SK-N-SH (cell line): ENCODE data around the gene OTUD7B. TPM values are rescaled to one million over a fixed set of nuclear protein-coding genes. Genes with fewer than 3 reads are reported as not detected.
A peak's percentile ranks its signal among the peaks of the same experiment; 100 is the strongest.

Experiments used
- CTCF ChIA-PET: fragments of 300-600, 350-600 bp; formaldehyde crosslinking; extraction: SDS; loops from one replicate; lab custom pipeline; 2021; lab: Yijun Ruan, JAX
- POLR2A ChIA-PET: fragments of 350-600 bp; sonication (Branson Sonifier 250); formaldehyde crosslinking; extraction: SDS; loops from one replicate; lab custom pipeline; 2020; ENCODE audit warnings: antibody characterized with exemption, inconsistent platforms; lab: Yijun Ruan, JAX
- DNase-seq: peaks from one replicate; pipeline ENCODE4 v3.0.0; 2012
- H2AFZ ChIP-seq: fragments of 200-600 bp; sonication (generic); 2 replicates; pipeline ENCODE4 v1.8.1; 2016; ENCODE audit warnings: antibody characterized with exemption, mild to moderate bottlenecking, low read depth
- H3F3A ChIP-seq: fragments of 200-600 bp; sonication (generic); replicated peaks from 2 replicates; pipeline ENCODE3; 2016; ENCODE audit warnings: antibody characterized with exemption, mild to moderate bottlenecking; ENCODE audit not compliant: insufficient read depth
- H3K27ac ChIP-seq, 2 experiments: fragments of 200-500 bp in 1 of 2; fragments of 200-600 bp in 1 of 2; sonication (Bioruptor generic) in 1 of 2; sonication (generic), shearing (Covaris generic) in 1 of 2; 2 replicates each; pipeline versions ENCODE4 v1.5.1 to v1.6.1; 2014 to 2016; ENCODE audit warnings: low read depth in 2 of 2, inconsistent platforms in 1 of 2, low read length in 1 of 2, mild to moderate bottlenecking in 1 of 2, mixed read lengths in 1 of 2
- H3K27me3 ChIP-seq: fragments of 200-600 bp; sonication (generic), shearing (Covaris generic); 2 replicates; pipeline ENCODE4 v1.6.1; 2016; ENCODE audit warnings: mixed run types; ENCODE audit not compliant: insufficient read depth
- H3K36me3 ChIP-seq, 2 experiments: fragments of 200-500 bp in 1 of 2; fragments of 200-600 bp in 1 of 2; sonication (Bioruptor generic) in 1 of 2; sonication (generic) in 1 of 2; replicated peaks in 1 of 2; 2 replicates each; pipeline versions ENCODE3 to v1.5.1; 2014 to 2016; ENCODE audit warnings: low read length in 1 of 2, mild to moderate bottlenecking in 1 of 2; ENCODE audit not compliant: insufficient read depth in 2 of 2, control insufficient read depth in 1 of 2
- H3K4me1 ChIP-seq, 2 experiments: fragments of 200-500 bp in 1 of 2; fragments of 200-600 bp in 1 of 2; sonication (Bioruptor generic) in 1 of 2; sonication (generic), shearing (Covaris generic) in 1 of 2; 2 replicates each; pipeline versions ENCODE4 v1.5.1 to v1.6.1; 2014 to 2016; ENCODE audit warnings: low read depth in 1 of 2, low read length in 1 of 2, mixed run types in 1 of 2; ENCODE audit not compliant: insufficient read depth in 2 of 2, control insufficient read depth in 1 of 2
- H3K4me2 ChIP-seq: fragments of 200-600 bp; sonication (generic), shearing (Covaris generic); 2 replicates; pipeline ENCODE4 v1.6.1; 2017; ENCODE audit warnings: mixed run types
- H3K4me3 ChIP-seq, 2 experiments: fragments of 200-500 bp in 1 of 2; fragments of 200-600 bp in 1 of 2; sonication (Bioruptor generic) in 1 of 2; sonication (generic), shearing (Covaris generic) in 1 of 2; 2 replicates each; pipeline versions ENCODE4 v1.5.1 to v1.8.1; 2014 to 2016; ENCODE audit warnings: low read depth in 2 of 2, inconsistent platforms in 1 of 2, low read length in 1 of 2, mild to moderate bottlenecking in 1 of 2, mixed read lengths in 1 of 2, moderate library complexity in 1 of 2
- H3K79me2 ChIP-seq: fragments of 200-600 bp; sonication (generic); 2 replicates; pipeline ENCODE4 v1.8.1; 2017; ENCODE audit warnings: mild to moderate bottlenecking; ENCODE audit not compliant: insufficient read depth
- H3K9ac ChIP-seq: fragments of 200-600 bp; sonication (generic); 2 replicates; pipeline ENCODE4 v1.6.1; 2017; ENCODE audit warnings: mixed run types
- H3K9me2 ChIP-seq: fragments of 200-600 bp; sonication (generic); 2 replicates; pipeline ENCODE4 v1.6.1; 2017; ENCODE audit warnings: mixed run types
- H3K9me3 ChIP-seq: fragments of 200-600 bp; sonication (generic); 2 replicates; pipeline ENCODE4 v1.6.1; 2017; ENCODE audit warnings: mixed run types, mild to moderate bottlenecking, moderate library complexity
- H4K20me1 ChIP-seq: fragments of 200-600 bp; sonication (generic); 2 replicates; pipeline ENCODE4 v1.6.1; 2017; ENCODE audit warnings: mild to moderate bottlenecking, mixed run types; ENCODE audit not compliant: insufficient read depth
- EP300 ChIP-seq, 2 experiments: IDR thresholded peaks; 2 replicates each; pipeline versions ENCODE4 v1.4.0 to v1.6.1; 2012; ENCODE audit warnings: borderline replicate concordance in 1 of 2, low read depth in 1 of 2, low read length in 1 of 2
- EZH2phosphoT487 ChIP-seq: fragments of 200-600 bp; sonication (generic); IDR thresholded peaks from 2 replicates; pipeline ENCODE4 v1.6.1; 2017; ENCODE audit warnings: low read depth, mixed run types, mild to moderate bottlenecking, antibody characterized with exemption, moderate library complexity, borderline replicate concordance
- FOXJ3 ChIP-seq: sonication (generic); formaldehyde crosslinking; IDR thresholded peaks from 2 replicates; pipeline ENCODE4 v1.5.1; 2020; ENCODE audit warnings: mild to moderate bottlenecking, missing genetic modification reagents
- FOXM1 ChIP-seq: IDR thresholded peaks from 2 replicates; pipeline ENCODE4 v1.4.0; 2012; ENCODE audit warnings: low read depth, mild to moderate bottlenecking
- MEF2A ChIP-seq: IDR thresholded peaks from 2 replicates; pipeline ENCODE4 v1.4.0; 2012; ENCODE audit warnings: low read depth, borderline replicate concordance
- NRF1 ChIP-seq: IDR thresholded peaks from 2 replicates; pipeline ENCODE4 v1.6.1; 2012; ENCODE audit warnings: low read depth, mild to moderate bottlenecking, low read length
- POLR2AphosphoS5 ChIP-seq: IDR thresholded peaks from 2 replicates; pipeline ENCODE4 v1.6.1; 2012; ENCODE audit warnings: low read depth, low read length
- SMC3 ChIP-seq: IDR thresholded peaks from 2 replicates; pipeline ENCODE4 v1.6.1; 2012; ENCODE audit warnings: low read depth, low read length, improper control_type of control experiment
- TEAD4 ChIP-seq: IDR thresholded peaks from 2 replicates; pipeline ENCODE4 v1.4.0; 2012; ENCODE audit warnings: mild to moderate bottlenecking, borderline replicate concordance; ENCODE audit not compliant: insufficient read depth
- YY1 ChIP-seq: IDR thresholded peaks from 2 replicates; pipeline ENCODE4 v1.4.0; 2012; ENCODE audit warnings: low read depth, mild to moderate bottlenecking
- WGBS: methylation state at CpG from one replicate; pipeline ENCODE4 v1.1.6; 2017; ENCODE audit warnings: low lambda C conversion rate; 5-methylcytosine and 5-hydroxymethylcytosine counted together
- polyA plus RNA-seq, 3 experiments: library from polyadenylated mRNA; depleted of rRNA; stranded (reverse); fragments of >200 nt; gene quantifications; 2 replicates each; pipeline ENCODE4 v1.2.3, GENCODE V29; 2012
- TF ChIP-seq, protein P1 (sequence below): fragments of 150-350 bp; IDR thresholded peaks from 2 replicates; pipeline ENCODE4 v1.6.1; 2017; ENCODE audit warnings: antibody characterized with exemption, low read length, low read depth, borderline replicate concordance
- TF ChIP-seq, protein P2 (sequence below): IDR thresholded peaks from 2 replicates; pipeline ENCODE4 v1.4.0; 2012; ENCODE audit warnings: low read depth
- TF ChIP-seq, protein P3 (sequence below): IDR thresholded peaks from 2 replicates; pipeline ENCODE4 v1.4.0; 2012; ENCODE audit warnings: low read depth, borderline replicate concordance

The OTUD7B gene
- polyA plus RNA-seq, 1 of the 3 experiments (the other 2 are of a cell fraction) = 4.2 TPM

GRCh38 chr1:149916898-149917252 is 93.7 kb downstream of the OTUD7B start:
- Histone ChIP-seq H3K4me2 (peak overlapping the region; percentile 79), H3K27ac (peak overlapping the region in 1 of 2 experiments; percentile 79; a peak in 1 of 4 replicates), H3K4me3 (peak overlapping the region; percentile 80 to 83), H3K27me3 (no peaks in the 10 kb centered on the region), H3K9me2 (no peaks in the 10 kb centered on the region), H3K4me1 (peaks cover 11 to 26% of the 10 kb centered on the region in 2 experiments; a peak in 2 of 4 replicates), H3K9me3 (no peaks in the 10 kb centered on the region), H2AFZ (peak overlapping the region; percentile 93; the same call in 1 of the 2 replicates), H3K36me3 (peaks cover 0 to 14% of the 10 kb centered on the region in 2 experiments), H3F3A (peaks cover 9% of the 10 kb centered on the region), H3K9ac (peak overlapping the region; percentile 72), H3K79me2 (peaks cover 13% of the 10 kb centered on the region), H4K20me1 (no peaks in the 10 kb centered on the region)
- peak; percentile 42 for DNase-seq
- ChIA-PET CTCF (interaction anchor here (1.1 to 1.6 kb wide), 2 partner anchors 25 to 29 kb away, joined by 3 to 8 read pairs; a partner anchor contains a TSS), POLR2A (interaction anchor here (0.8 to 1.1 kb wide), 2 partner anchors 17 to 29 kb away, joined by 3 to 5 read pairs; partner anchors contain the start of gene BOLA1)
- WGBS = 7% methylated on average over 7 of the region's 10 CpGs
- no peak for TF ChIP-seq EZH2phosphoT487
- TF ChIP-seq, protein P1, sequence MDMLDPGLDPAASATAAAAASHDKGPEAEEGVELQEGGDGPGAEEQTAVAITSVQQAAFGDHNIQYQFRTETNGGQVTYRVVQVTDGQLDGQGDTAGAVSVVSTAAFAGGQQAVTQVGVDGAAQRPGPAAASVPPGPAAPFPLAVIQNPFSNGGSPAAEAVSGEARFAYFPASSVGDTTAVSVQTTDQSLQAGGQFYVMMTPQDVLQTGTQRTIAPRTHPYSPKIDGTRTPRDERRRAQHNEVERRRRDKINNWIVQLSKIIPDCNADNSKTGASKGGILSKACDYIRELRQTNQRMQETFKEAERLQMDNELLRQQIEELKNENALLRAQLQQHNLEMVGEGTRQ = no peak
- TF ChIP-seq, protein P2, sequence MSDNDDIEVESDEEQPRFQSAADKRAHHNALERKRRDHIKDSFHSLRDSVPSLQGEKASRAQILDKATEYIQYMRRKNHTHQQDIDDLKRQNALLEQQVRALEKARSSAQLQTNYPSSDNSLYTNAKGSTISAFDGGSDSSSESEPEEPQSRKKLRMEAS = no peak
- no peak for TF ChIP-seq POLR2AphosphoS5
- TF ChIP-seq SMC3 = no peak
- TF ChIP-seq, protein P3, sequence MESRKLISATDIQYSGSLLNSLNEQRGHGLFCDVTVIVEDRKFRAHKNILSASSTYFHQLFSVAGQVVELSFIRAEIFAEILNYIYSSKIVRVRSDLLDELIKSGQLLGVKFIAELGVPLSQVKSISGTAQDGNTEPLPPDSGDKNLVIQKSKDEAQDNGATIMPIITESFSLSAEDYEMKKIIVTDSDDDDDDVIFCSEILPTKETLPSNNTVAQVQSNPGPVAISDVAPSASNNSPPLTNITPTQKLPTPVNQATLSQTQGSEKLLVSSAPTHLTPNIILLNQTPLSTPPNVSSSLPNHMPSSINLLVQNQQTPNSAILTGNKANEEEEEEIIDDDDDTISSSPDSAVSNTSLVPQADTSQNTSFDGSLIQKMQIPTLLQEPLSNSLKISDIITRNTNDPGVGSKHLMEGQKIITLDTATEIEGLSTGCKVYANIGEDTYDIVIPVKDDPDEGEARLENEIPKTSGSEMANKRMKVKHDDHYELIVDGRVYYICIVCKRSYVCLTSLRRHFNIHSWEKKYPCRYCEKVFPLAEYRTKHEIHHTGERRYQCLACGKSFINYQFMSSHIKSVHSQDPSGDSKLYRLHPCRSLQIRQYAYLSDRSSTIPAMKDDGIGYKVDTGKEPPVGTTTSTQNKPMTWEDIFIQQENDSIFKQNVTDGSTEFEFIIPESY = no peak
- no peak for TF ChIP-seq NRF1
- no peak for TF ChIP-seq YY1
- TF ChIP-seq FOXM1 = no peak
- TF ChIP-seq MEF2A = no peak
- TF ChIP-seq FOXJ3 (CRISPR knock-in tag) = no peak
- no peak for TF ChIP-seq EP300 (IDR thresholded peaks at IDR 0.05; ENCODE audit: borderline replicate concordance in 1 of 2, low read depth in 1 of 2, low read length in 1 of 2)

DNA sequence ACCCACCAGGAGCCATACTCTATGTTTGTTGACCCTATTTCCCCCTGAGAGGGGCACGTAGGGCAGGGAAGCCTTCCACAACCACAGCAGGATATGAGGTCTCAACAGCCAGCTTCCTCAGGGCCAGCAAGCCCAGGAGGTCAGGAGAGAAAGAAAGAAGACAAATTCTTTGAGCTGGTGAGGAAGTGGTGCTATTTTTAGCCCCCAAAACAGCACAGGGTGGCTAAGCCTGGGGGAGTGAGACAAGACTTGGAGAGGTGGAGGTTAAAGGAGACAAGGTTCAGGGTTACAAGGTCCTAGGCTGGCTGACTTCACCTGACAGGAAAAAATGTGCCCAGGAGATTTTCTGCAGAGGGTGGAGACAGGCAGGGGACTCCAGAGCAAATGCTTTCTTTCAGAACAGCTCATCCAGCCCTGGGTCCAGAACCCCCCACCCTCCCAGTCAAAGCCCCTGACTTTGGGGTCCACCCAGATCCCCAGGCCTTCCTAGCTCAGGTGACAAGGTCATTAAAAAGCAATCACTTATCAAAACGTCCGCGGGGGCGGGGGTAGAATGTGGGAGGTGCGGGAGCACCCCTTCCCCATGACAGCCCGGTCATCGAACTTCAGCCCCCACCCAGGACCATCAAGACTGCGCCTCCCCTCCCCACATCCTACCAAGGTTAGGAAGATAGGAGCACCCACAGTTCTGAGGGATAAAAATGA is 94.2 kb downstream of the OTUD7B start:
- peaks cover under 1 to 19% of the 10 kb centered on the region in 2 experiments for H3K36me3 ChIP-seq
- H3K27me3 ChIP-seq = no peaks in the 10 kb centered on the region
- H3K9me2 ChIP-seq = no peaks in the 10 kb centered on the region
- no peak overlapping the region for H3K27ac ChIP-seq
- H3K4me3 ChIP-seq = peak overlapping the region; percentile 80 to 83
- H4K20me1 ChIP-seq = no peaks in the 10 kb centered on the region
- TF ChIP-seq TEAD4 = no peak
- no peak for TF ChIP-seq SMC3
- WGBS = 27% methylated on average over 9 of the region's 9 CpGs
- peaks cover 11 to 26% of the 10 kb centered on the region in 2 experiments; a peak in 2 of 4 replicates for H3K4me1 ChIP-seq
- H3F3A ChIP-seq = peaks cover 6% of the 10 kb centered on the region
- peak overlapping the region; percentile 72; the same call in 1 of the 2 replicates for H3K9ac ChIP-seq
- H3K79me2 ChIP-seq = peaks cover 13% of the 10 kb centered on the region
- CTCF ChIA-PET = interaction anchor here (0.7 to 1.6 kb wide), 5 partner anchors 11 to 253 kb away, joined by 3 to 8 read pairs (median 3); a partner anchor contains a TSS
- POLR2A ChIA-PET = interaction anchor here (0.8 to 1.1 kb wide), 4 partner anchors 12 to 29 kb away, joined by 3 to 5 read pairs (median 3); partner anchors contain the start of gene BOLA1
- H3K4me2 ChIP-seq = peak overlapping the region; percentile 79
- H3K9me3 ChIP-seq = no peaks in the 10 kb centered on the region
- no peak for DNase-seq
- H2AFZ ChIP-seq = no peak overlapping the region
